ENCODE results near the gene TMEM167A.

DNA sequence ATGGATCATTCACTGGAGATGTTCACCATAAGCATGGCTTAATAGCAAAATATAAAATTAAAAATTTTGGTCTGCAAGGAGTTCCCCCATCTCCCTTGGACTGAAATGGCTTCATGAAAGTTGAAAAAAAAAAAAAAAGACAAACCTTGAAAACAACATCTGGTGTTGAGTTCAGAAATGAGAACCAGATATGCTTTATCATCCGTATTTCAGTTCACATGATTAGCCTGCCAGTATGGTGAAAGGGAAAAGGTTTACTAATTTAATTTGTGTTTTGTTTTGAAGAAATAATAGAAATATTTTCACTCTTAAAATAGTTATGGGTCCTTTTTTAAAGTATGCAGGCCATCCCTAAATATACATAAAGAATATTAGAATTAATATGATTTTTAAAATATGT lies 67.8 kb downstream of the TMEM167A start:
- TF ChIP-seq CTCF (IDR thresholded peaks at IDR 0.05) = no peak
- TF ChIP-seq POLR2AphosphoS5 (IDR thresholded peaks at IDR 0.05) = no peak
- TF ChIP-seq POLR2A (IDR thresholded peaks at IDR 0.05) = no peak
